ENCODE data around the gene MYH16. TPM values are rescaled to one million over a fixed set of nuclear protein-coding genes. Genes with fewer than 3 reads are reported as not detected.

Gene MYH16
- total RNA-seq, 2 experiments from 2014 or later: not detected

DNA sequence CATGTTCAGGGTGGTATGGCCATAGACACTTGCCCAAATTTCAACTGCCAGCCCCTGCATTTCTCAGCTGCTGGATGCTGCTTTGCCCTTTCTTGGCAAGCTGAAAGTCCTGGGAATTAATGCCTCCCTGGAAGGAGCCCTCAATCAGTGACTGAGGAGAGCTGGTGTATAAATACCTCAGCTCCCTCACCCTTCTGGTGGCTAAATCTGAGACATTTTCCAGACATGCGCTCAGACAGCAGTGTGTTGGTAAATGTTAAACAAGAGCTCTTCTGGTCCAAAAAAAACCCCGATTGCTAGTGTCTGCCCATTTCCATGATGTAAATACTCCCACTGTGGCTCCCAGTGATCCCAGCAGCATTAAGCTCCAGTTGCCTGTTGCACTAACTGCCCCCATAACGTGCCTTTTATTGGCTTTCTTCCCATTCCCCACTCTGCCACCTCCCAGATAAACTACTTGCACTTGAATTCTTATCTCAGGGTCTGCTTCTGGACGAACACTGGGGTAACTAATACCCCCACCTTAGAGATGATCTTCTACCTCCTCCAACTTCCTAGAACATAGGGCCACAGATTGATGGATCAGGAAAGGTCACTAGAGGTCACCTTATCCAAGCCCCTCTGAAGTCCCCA lies 6.7 kb upstream of the MYH16 start:
- no peak for ATAC-seq (ENCODE audit: poor library complexity)
- peaks cover 0 to 2% of the 10 kb centered on the region in 2 experiments for H3K27me3 ChIP-seq (ENCODE audit: control insufficient read depth in 1 of 2, insufficient read depth in 2 of 2, low read length in 2 of 2)
- Mint-ChIP-seq H3K4me3 (no peak overlapping the region), H3K9me3 (no peaks in the 10 kb centered on the region), H3K4me1 (ENCODE audit: low read depth) (no peaks in the 10 kb centered on the region), H3K27ac (no peak overlapping the region), H3K27me3 (peaks cover 5% of the 10 kb centered on the region), H3K36me3 (ENCODE audit: low read depth) (no peaks in the 10 kb centered on the region)
- CTCF ChIA-PET: no interaction called here
- no peak overlapping the region for H3K27ac ChIP-seq (ENCODE audit: low read depth in 1 of 2, low read length in 2 of 2)
- no peak for DNase-seq
- H3K4me1 ChIP-seq (ENCODE audit: insufficient read depth, low read length): no peaks in the 10 kb centered on the region
- no peaks in the 10 kb centered on the region for H3K36me3 ChIP-seq (ENCODE audit: insufficient read depth, low read length)
- H3K4me3 ChIP-seq (ENCODE audit: low read length): no peak overlapping the region
- intact Hi-C loops (cut with DNase I, micrococcal nuclease): no loop called here
- H3K9me3 ChIP-seq (ENCODE audit: control insufficient read depth in 1 of 2, insufficient read depth in 1 of 2, low read length in 2 of 2): no peaks in the 10 kb centered on the region
- POLR2A ChIA-PET: no interaction called here
- TF ChIP-seq, protein P1, sequence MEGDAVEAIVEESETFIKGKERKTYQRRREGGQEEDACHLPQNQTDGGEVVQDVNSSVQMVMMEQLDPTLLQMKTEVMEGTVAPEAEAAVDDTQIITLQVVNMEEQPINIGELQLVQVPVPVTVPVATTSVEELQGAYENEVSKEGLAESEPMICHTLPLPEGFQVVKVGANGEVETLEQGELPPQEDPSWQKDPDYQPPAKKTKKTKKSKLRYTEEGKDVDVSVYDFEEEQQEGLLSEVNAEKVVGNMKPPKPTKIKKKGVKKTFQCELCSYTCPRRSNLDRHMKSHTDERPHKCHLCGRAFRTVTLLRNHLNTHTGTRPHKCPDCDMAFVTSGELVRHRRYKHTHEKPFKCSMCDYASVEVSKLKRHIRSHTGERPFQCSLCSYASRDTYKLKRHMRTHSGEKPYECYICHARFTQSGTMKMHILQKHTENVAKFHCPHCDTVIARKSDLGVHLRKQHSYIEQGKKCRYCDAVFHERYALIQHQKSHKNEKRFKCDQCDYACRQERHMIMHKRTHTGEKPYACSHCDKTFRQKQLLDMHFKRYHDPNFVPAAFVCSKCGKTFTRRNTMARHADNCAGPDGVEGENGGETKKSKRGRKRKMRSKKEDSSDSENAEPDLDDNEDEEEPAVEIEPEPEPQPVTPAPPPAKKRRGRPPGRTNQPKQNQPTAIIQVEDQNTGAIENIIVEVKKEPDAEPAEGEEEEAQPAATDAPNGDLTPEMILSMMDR (IDR thresholded peaks at IDR 0.05): no peak

DNA sequence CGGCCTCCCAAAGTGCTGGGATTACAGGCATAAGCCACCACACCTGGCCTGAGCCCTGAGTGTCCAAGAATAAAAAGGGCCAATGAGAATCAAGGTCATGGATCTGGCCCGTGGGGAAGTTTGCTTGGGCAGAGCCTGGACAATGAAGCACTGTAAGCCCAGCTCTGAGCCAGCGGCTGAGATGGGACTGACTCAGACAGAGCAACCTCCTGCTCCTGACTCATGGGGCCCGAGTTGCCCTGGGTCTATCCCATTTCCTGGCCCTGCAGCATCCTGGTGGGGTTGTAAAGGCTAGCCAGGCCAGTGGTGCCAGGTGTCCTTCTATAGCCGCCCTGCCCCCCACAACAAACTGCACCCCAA lies 5.2 kb upstream of the MYH16 start:
- intact Hi-C loops (cut with DNase I, micrococcal nuclease): no loop called here
- no peak overlapping the region for H3K27ac ChIP-seq (ENCODE audit: low read depth in 1 of 2, low read length in 2 of 2)
- H3K27me3 ChIP-seq (ENCODE audit: control insufficient read depth in 1 of 2, insufficient read depth in 2 of 2, low read length in 2 of 2): peaks cover 0 to 2% of the 10 kb centered on the region in 2 experiments
- H3K27me3 Mint-ChIP-seq: peaks cover 5% of the 10 kb centered on the region
- H3K4me3 Mint-ChIP-seq: no peak overlapping the region
- TF ChIP-seq, protein P1 (IDR thresholded peaks at IDR 0.05): no peak
- DNase-seq (no peak), ATAC-seq (ENCODE audit: poor library complexity) (no peak)
- H3K36me3 ChIP-seq (ENCODE audit: insufficient read depth, low read length): no peaks in the 10 kb centered on the region
- H3K27ac Mint-ChIP-seq: no peak overlapping the region
- H3K4me1 ChIP-seq (ENCODE audit: insufficient read depth, low read length): no peaks in the 10 kb centered on the region
- no peak overlapping the region for H3K4me3 ChIP-seq (ENCODE audit: low read length)
- ChIA-PET CTCF (no interaction called here), POLR2A (interaction anchor here (0.6 kb wide), 1 partner anchor 51 kb away, joined by 3 read pairs; no protein-coding TSS in a partner anchor)
- H3K4me1 Mint-ChIP-seq (ENCODE audit: low read depth): no peaks in the 10 kb centered on the region
- H3K9me3 Mint-ChIP-seq: no peaks in the 10 kb centered on the region
- H3K36me3 Mint-ChIP-seq (ENCODE audit: low read depth): no peaks in the 10 kb centered on the region
- no peaks in the 10 kb centered on the region for H3K9me3 ChIP-seq (ENCODE audit: control insufficient read depth in 1 of 2, insufficient read depth in 1 of 2, low read length in 2 of 2)

DNA sequence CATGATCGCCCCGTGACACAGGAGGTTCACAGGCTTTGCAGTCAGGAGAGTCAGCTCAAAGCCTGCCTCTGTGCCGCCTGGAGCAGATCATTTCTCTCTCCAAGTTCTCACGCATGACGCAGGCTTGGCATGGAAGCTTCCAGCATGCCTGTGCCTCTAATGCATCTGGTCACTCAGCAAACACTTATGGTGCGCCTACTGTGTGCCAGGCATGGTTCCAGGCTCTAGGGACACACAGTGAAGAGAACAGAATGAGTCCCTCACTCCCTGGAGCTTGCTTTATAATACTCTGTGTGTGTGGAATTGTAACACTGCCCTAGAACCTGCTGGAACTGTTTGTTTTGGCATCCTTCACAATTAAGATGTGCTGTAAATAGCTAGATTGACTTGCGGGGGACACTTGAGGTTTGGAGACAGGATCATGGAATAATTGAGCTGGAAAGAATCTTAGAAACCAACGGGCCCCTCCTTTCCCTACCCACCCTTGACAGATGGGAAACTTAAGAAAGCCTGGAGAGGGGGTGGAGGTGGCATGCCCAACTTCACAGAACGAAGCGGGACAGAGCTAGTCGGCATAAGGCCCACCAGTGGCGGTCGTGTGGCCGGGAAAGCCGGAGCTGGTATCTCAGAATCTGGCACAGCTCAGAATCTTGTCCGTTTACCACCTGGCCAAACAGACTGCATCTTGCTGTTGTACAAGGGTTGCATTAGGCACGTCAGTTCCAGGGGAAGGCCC lies 4.6 kb upstream of the MYH16 start:
- Mint-ChIP-seq H3K4me3 (no peak overlapping the region), H3K9me3 (no peaks in the 10 kb centered on the region), H3K4me1 (ENCODE audit: low read depth) (no peaks in the 10 kb centered on the region), H3K36me3 (ENCODE audit: low read depth) (no peaks in the 10 kb centered on the region), H3K27me3 (peaks cover 5% of the 10 kb centered on the region), H3K27ac (no peak overlapping the region)
- TF ChIP-seq, protein P1 (IDR thresholded peaks at IDR 0.05): no peak
- H3K36me3 ChIP-seq (ENCODE audit: insufficient read depth, low read length): no peaks in the 10 kb centered on the region
- no peak for ATAC-seq (ENCODE audit: poor library complexity)
- no peaks in the 10 kb centered on the region for H3K9me3 ChIP-seq (ENCODE audit: control insufficient read depth in 1 of 2, insufficient read depth in 1 of 2, low read length in 2 of 2)
- H3K27ac ChIP-seq (ENCODE audit: low read depth in 1 of 2, low read length in 2 of 2): no peak overlapping the region
- intact Hi-C loops (cut with DNase I, micrococcal nuclease): no loop called here
- peaks cover 0 to 2% of the 10 kb centered on the region in 2 experiments for H3K27me3 ChIP-seq (ENCODE audit: control insufficient read depth in 1 of 2, insufficient read depth in 2 of 2, low read length in 2 of 2)
- POLR2A ChIA-PET: no interaction called here
- no peak for DNase-seq
- no peaks in the 10 kb centered on the region for H3K4me1 ChIP-seq (ENCODE audit: insufficient read depth, low read length)
- CTCF ChIA-PET: no interaction called here
- no peak overlapping the region for H3K4me3 ChIP-seq (ENCODE audit: low read length)

All from CD4-positive, alpha-beta T cell (primary cell).